AG09319 (cell line): ENCODE data around the gene EPN2.

ENCODE experiments used
- DNase-seq: peaks from one replicate; pipeline ENCODE4 v3.0.0-alpha.2; 2010; ENCODE audit warnings: low read depth; ENCODE audit errors: extremely low read depth
- CTCF ChIP-seq: IDR thresholded peaks from 2 replicates; pipeline ENCODE4 v1.5.1; 2011; ENCODE audit warnings: low read depth, mild to moderate bottlenecking, inconsistent platforms, low read length, moderate library complexity

The EPN2 gene

GRCh38 chr17:19382531-19383444 is 145.6 kb downstream of the EPN2 start:
- DNase-seq: no peak

GRCh38 chr17:19383681-19384470 is 146.7 kb downstream of the EPN2 start:
- DNase-seq: no peak
- no peak; the same call in 1 of the 2 replicates for TF ChIP-seq CTCF

More at GRCh38 chr17:19382531-19383444, 145.6 kb downstream of the EPN2 start:
- no peak for TF ChIP-seq CTCF

- no peak for TF ChIP-seq CTCF
- peak; percentile 90 for DNase-seq
These were observed 147.7 kb downstream of the EPN2 start for GRCh38 chr17:19384723-19385391.

GRCh38 chr17:19385521-19385983 is 148.4 kb downstream of the EPN2 start:
- no peak for TF ChIP-seq CTCF
- DNase-seq: no peak
